K562 treated with DMSO at 1 percent for 48 hours (cell line): ENCODE results near the gene IL4I1. TPM values are rescaled to one million over a fixed set of nuclear protein-coding genes. Genes with fewer than 3 reads are reported as not detected.

Source experiments
- total RNA-seq: library from RNA; unstranded; fragments of 300-600 nt; gene quantifications from 2 replicates; pipeline ENCODE4 v1.2.3, GENCODE V29; 2022; ENCODE audit warnings: low replicate concordance; ENCODE audit errors: extremely low read depth

Gene IL4I1, protein sequence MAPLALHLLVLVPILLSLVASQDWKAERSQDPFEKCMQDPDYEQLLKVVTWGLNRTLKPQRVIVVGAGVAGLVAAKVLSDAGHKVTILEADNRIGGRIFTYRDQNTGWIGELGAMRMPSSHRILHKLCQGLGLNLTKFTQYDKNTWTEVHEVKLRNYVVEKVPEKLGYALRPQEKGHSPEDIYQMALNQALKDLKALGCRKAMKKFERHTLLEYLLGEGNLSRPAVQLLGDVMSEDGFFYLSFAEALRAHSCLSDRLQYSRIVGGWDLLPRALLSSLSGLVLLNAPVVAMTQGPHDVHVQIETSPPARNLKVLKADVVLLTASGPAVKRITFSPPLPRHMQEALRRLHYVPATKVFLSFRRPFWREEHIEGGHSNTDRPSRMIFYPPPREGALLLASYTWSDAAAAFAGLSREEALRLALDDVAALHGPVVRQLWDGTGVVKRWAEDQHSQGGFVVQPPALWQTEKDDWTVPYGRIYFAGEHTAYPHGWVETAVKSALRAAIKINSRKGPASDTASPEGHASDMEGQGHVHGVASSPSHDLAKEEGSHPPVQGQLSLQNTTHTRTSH
- total RNA-seq, result not detected in 2 replicates

DNA sequence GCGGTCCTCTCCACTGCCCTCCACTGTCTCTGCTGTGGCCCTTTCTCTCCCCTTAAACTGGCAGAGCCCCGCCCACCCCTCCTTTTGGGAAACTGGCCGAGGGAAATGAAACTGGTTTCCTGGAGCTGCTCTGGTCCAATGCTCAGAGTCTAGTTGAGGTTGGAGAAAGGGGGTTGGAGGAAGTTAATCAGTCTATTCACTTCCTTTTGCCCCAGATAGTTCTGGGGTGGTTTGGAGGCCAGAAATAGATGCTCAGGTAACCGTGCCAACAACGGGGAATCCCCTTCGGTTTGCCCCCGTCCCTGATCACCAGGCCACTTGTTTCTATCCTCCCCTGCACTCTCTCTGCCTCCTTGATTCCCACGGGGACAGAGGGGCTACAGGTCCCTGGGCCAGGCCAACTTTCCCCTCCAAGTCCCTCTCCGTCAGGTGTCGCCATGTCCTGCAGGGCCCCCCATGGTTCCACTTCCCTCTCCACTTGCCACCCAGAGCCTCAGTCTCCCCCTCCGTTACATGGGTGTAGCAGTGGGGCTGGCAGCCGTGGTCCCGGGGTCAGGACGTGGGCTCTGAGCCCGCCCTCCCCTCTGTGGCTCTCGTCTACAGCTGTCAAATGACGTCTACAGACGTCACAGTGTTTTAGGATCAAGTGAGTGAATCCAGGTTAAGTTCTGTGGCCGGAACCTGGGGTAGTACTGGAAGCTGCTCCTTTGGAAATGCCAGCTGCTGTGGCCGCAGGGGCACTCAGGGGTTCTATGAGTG lies at the start of gene IL4I1:
Gene IL4I1 (minus strand): TSS at position 25 of the 759 bp plus-strand sequence. CDS start 727 bp downstream, outside the sequence.

DNA sequence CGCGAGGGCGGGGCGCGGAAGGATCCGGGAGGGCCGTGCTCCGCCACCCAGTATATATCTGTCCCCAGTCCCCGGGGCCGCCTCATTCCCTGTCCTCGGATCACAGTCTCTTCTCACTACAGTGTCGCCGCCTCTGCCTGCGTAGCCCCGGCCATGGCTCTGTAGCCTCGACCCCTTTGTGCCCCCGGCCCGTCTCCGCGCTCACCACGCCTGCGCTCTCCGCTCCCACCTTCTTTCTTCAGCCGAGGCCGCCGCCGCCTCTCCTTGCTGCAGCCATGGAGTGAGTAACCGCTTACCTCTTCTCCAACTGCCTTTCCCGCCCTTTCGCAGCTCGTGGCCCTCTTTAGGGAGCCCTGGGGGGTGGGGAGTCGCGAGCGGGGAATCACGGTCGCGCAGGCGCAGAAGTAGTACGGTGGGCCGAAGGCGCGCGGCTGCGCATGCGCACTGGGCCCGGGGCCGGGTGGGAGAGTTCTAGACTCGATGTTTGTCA lies 32.5 kb upstream of the IL4I1 start, which contains the start of the genes ATF5 and NUP62:
Gene ATF5 (plus strand): TSS at position 85 of the 490 bp plus-strand sequence. CDS start 1,646 bp downstream, outside the sequence.
Gene NUP62 (minus strand): TSS at position 384 of the 490 bp plus-strand sequence. CDS start 19,697 bp downstream, outside the sequence.

DNA sequence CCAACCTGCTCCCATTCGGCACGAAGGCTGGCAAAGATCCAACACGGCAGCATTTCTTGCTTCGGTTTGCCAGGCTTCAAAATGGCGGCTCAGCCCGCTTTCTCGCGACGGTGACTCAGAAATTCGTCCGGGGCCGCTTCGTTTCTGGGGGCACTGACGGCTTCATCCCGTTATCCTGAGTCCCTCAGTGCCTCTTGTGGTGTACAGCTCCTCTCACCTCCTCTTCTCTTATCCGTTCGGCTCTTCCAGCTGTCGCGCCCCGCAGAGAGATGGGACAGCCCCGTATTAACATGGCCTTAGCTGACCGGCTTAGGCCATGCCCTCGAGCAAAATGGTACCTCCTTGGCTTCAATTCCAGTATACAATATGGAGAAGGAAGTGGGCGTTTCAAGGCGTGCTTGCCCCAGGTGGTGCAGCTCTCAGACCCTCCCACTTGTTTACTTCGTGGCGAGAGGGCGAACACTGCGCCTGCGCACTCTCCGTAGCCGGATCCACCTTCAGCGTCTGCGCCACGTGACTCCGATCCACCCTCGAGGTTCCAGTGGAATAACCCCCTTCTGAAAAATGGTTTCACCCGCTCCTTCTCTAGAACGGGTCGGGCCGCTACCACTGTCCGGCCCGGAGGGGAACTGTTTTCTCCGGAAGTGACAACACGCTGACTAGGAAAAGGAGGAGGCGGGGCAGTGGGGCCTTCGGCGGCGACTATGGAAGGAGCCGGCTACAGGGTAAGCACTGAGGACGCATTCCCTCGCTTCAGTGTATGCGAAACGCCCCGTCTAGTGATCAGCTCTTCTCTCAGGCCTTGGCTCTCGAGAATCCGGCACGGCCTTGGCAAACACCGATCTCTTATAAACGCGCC lies 19.4 kb downstream of the IL4I1 start, which contains the start of the genes AKT1S1 and TBC1D17:
Gene AKT1S1 (minus strand): TSS at position 336 of the 859 bp plus-strand sequence. CDS start 4,060 bp downstream, outside the sequence.
Gene TBC1D17 (plus strand): TSS at position 683 of the 859 bp plus-strand sequence. CDS start 22 bp downstream, at position 705.

DNA sequence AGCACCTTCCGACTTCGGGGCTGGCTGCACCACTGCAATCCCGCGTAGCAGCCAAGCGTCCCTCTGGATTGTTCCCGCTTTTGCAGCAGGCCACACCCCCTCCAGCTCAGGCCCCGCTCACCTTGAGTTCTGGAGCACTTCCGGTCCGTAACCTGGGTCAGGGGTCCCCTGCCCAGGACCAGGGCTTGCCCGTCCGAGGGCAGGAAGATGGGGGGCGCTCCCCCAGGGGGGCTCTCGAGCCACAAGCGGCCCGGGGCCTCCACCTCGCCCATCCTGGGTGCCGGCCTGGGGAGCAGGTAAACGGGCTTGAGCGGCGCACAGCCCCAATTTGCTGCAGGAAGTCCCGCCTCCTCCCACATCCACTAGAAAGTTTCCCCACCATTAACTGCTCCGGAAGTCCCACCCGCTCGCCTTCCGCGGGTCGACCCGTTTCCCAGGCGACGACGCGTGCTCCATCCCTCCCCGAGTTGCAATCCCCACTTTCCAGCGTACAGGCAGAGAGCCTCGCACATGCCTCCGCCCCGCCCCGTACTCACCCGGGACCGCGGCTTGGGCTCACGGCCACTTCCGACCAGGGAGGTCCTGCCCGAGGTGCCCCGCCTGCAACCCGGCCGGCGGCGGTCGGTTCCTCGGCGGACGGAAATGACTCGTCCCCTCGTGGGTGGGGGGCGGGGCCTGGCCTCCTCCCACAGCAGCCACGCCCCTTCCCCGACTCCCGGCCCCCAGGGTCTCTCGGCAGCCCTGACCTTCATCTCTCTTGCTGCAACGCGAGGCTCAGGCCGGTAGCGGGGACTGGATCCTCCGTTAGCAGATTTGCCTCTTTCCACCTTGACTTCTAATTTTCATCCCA lies 29.5 kb downstream of the IL4I1 start, which contains the start of gene PNKP:
Gene PNKP (minus strand): TSS at position 644 of the 850 bp plus-strand sequence. CDS start 372 bp downstream, at position 272.

DNA sequence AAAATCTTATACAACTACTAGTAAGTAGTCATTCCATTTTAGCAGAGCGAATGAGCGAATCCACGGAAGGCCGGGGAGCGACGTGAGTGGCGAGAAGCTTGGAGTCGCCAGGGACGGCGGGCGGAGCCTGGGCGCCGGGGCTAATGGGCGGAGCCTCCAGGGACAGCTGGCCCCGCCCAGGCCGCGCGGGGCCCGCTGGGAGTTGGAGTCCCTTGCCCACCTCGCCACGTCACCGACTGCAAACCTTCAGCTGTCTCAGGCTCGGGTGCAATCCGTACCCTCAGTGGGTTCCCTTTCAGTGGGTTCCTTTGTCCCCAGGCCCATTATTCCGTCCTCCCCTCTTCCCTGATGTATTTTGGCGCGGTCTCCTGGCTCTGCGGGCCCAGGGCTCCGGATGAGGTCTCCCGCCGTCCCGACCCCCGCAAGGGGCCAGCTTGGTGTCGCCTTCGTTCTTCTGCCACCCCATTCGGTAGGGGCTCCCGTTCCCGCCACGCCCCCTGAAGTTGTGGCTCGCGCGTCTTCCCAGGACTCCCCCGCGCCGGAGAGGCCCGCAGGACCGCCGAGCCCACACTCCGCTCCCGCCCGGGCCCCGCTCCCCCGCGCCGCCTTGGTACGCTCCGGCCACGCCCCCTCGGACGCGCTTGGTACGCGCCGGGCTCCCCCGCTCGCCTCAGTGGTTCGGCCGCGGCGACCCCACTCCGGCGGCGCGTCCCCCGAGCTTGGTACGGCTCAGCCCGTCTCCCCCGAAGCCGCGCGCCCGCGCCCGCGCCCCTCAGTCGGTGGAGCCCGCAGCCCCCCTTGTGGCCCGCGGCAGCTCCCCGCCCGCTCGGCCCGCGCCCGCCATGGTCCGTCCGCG lies 46.0 kb downstream of the IL4I1 start, which contains the start of gene PTOV1:
Gene PTOV1 (plus strand): TSS at position 673 of the 856 bp plus-strand sequence.

Other genes starting within 250 kb of the IL4I1 start
- not detected in 2 replicates for gene IRF3, start 231.0 kb downstream of the IL4I1 start, total RNA-seq
- gene BCL2L12, start 231.0 kb downstream of the IL4I1 start, total RNA-seq, result not detected in 2 replicates
- gene PRMT1, start 219.6 kb downstream of the IL4I1 start, total RNA-seq, result not detected in 2 replicates
- gene ADM5, start 207.3 kb downstream of the IL4I1 start, total RNA-seq, result not detected in 2 replicates
- gene CPT1C, start 205.8 kb downstream of the IL4I1 start, total RNA-seq, result not detected in 2 replicates
- not detected in 2 replicates for gene TSKS, start 133.6 kb downstream of the IL4I1 start, total RNA-seq
- gene AP2A1, start 129.9 kb downstream of the IL4I1 start, total RNA-seq, result 113 TPM in 1 of 2 replicates, not detected in the other
- gene FUZ, start 83.6 kb downstream of the IL4I1 start, total RNA-seq, result not detected in 2 replicates
- gene MED25, start 78.6 kb downstream of the IL4I1 start, total RNA-seq, result not detected in 2 replicates
- gene PTOV1, start 45.7 kb downstream of the IL4I1 start, total RNA-seq, result not detected in 2 replicates
- not detected in 2 replicates for gene PNKP, start 29.3 kb downstream of the IL4I1 start, total RNA-seq
- gene AKT1S1, start 19.5 kb downstream of the IL4I1 start, total RNA-seq, result not detected in 2 replicates
- not detected in 2 replicates for gene TBC1D17, start 19.2 kb downstream of the IL4I1 start, total RNA-seq
- gene ATF5, start 32.3 kb upstream of the IL4I1 start, total RNA-seq, result 1,304 TPM in 1 of 2 replicates, not detected in the other
- gene NUP62, start 32.6 kb upstream of the IL4I1 start, total RNA-seq, result not detected in 2 replicates
- not detected in 2 replicates for gene SIGLEC11, start 64.3 kb upstream of the IL4I1 start, total RNA-seq
- not detected in 2 replicates for gene VRK3, start 128.5 kb upstream of the IL4I1 start, total RNA-seq
- not detected in 2 replicates for gene ZNF473, start 129.1 kb upstream of the IL4I1 start, total RNA-seq